T-helper 1 cell (primary cell): ENCODE results near the gene DEUP1.

Experiments
- DNase-seq, 5 donors: peaks; one replicate each; pipeline ENCODE4 v3.0.0-alpha.2; 2012 to 2020

DEUP1 gene

GRCh38 chr11:93480756-93481155, 150.2 kb downstream of the DEUP1 start:
- no peak for DNase-seq

- no peak for DNase-seq
These were observed 150.7 kb downstream of the DEUP1 start for GRCh38 chr11:93481279-93481678.

GRCh38 chr11:93481696-93482095, 151.2 kb downstream of the DEUP1 start:
- no peak for DNase-seq

- DNase-seq: no peak
These were observed 152.0 kb downstream of the DEUP1 start for GRCh38 chr11:93482556-93482955.

- DNase-seq: no peak
These were observed 154.2 kb downstream of the DEUP1 start for GRCh38 chr11:93484716-93485115.

- DNase-seq: no peak
These were observed 155.4 kb downstream of the DEUP1 start for GRCh38 chr11:93485983-93486382.

GRCh38 chr11:93487032-93487483, 156.5 kb downstream of the DEUP1 start:
- no peak for DNase-seq
